Left lung (tissue), 10 donors: ENCODE measurements around the gene ZCCHC3. TPM values are rescaled to one million over a fixed set of nuclear protein-coding genes. Genes with fewer than 3 reads are reported as not detected.

ENCODE experiments used
- ATAC-seq: fragments of 200-7000 bp; cut with Tn5 transposase; one replicate; pipeline ENCODE4 v1.9.1; 2020; ENCODE audit warnings: moderate library complexity
- DNase-seq, 4 donors: peaks; one replicate each; pipeline ENCODE4 v3.0.0-alpha.2; 2013 to 2020
- H3K27ac ChIP-seq, 2 donors: fragments of 200-600 bp; sonication (generic) in 1 of 2; one replicate each; pipeline versions ENCODE4 v1.5.0 to v1.8.0; 2020 to 2021
- H3K27me3 ChIP-seq, 2 donors: fragments of 200-600 bp; sonication (generic) in 1 of 2; one replicate each; pipeline versions ENCODE4 v1.5.0 to v1.8.0; 2020 to 2021
- H3K36me3 ChIP-seq, 2 donors: fragments of 200-600 bp; sonication (generic) in 1 of 2; one replicate each; pipeline versions ENCODE4 v1.5.0 to v1.8.0; 2020 to 2021
- H3K4me1 ChIP-seq, 2 donors: fragments of 200-600 bp; one replicate each; pipeline ENCODE4 v1.8.0; 2021
- H3K4me3 ChIP-seq, 2 donors: fragments of 200-600 bp; sonication (generic) in 1 of 2; one replicate each; pipeline versions ENCODE4 v1.5.0 to v1.8.0; 2020 to 2021; ENCODE audit warnings: mild to moderate bottlenecking in 1 of 2
- H3K9me3 ChIP-seq, 2 donors: fragments of 200-600 bp; sonication (generic) in 1 of 2; one replicate each; pipeline versions ENCODE4 v1.5.0 to v1.8.0; 2020 to 2021
- intact Hi-C, 2 donors: fragments of 100-400 bp; cut with DNase I; formaldehyde crosslinking; loops; one replicate each; pipeline versions ENCODE4 v1.11.2 to v1.14.2; 2022
- polyA plus RNA-seq, 6 donors: library from polyadenylated mRNA; unstranded; fragments of 120-200 nt; gene quantifications; one replicate each; pipeline ENCODE4 v1.2.1, GENCODE V29; 2013; ENCODE audit not compliant: insufficient read length in 6 of 6
- total RNA-seq, 2 donors: library from RNA; stranded (reverse); fragmentation: NEBNext Ultra II Directional; extraction: Animal tissue kit (Norgen Biotek cat#: 25700); gene quantifications; one replicate each; pipeline ENCODE4 v1.2.1, GENCODE V29; 2021
- TF ChIP-seq, protein P1 (sequence below), 2 donors: fragments of 200-600 bp; sonication (generic) in 1 of 2; IDR thresholded peaks; one replicate each; pipeline versions ENCODE4 v1.5.0 to v1.8.0; 2021; ENCODE audit warnings: antibody characterized with exemption in 2 of 2
- donor health status: DM: no; HTN: yes; CAD: no.
- donor health status: DM: no; HTN: no; CAD: no.

The ZCCHC3 gene
- total and polyA plus RNA-seq, 8 donors, result 11.5 to 50.5 (median 43.3) TPM

- peaks cover 0 to 22% of the 10 kb centered on the region in 2 donors for H3K4me1 ChIP-seq
- DNase-seq, result no peak
- H3K36me3 ChIP-seq, result no peaks in the 10 kb centered on the region
- intact Hi-C loops, result no loop called here
- TF ChIP-seq, protein P1, sequence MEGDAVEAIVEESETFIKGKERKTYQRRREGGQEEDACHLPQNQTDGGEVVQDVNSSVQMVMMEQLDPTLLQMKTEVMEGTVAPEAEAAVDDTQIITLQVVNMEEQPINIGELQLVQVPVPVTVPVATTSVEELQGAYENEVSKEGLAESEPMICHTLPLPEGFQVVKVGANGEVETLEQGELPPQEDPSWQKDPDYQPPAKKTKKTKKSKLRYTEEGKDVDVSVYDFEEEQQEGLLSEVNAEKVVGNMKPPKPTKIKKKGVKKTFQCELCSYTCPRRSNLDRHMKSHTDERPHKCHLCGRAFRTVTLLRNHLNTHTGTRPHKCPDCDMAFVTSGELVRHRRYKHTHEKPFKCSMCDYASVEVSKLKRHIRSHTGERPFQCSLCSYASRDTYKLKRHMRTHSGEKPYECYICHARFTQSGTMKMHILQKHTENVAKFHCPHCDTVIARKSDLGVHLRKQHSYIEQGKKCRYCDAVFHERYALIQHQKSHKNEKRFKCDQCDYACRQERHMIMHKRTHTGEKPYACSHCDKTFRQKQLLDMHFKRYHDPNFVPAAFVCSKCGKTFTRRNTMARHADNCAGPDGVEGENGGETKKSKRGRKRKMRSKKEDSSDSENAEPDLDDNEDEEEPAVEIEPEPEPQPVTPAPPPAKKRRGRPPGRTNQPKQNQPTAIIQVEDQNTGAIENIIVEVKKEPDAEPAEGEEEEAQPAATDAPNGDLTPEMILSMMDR (IDR thresholded peaks at IDR 0.05), result no peak
- no peak for ATAC-seq
- no peak overlapping the region for H3K27ac ChIP-seq
- no peak overlapping the region for H3K4me3 ChIP-seq
- no peaks in the 10 kb centered on the region for H3K9me3 ChIP-seq
- H3K27me3 ChIP-seq, result no peaks in the 10 kb centered on the region
These were observed 14.2 kb downstream of the ZCCHC3 start for GRCh38 chr20:311609-312008.

DNA sequence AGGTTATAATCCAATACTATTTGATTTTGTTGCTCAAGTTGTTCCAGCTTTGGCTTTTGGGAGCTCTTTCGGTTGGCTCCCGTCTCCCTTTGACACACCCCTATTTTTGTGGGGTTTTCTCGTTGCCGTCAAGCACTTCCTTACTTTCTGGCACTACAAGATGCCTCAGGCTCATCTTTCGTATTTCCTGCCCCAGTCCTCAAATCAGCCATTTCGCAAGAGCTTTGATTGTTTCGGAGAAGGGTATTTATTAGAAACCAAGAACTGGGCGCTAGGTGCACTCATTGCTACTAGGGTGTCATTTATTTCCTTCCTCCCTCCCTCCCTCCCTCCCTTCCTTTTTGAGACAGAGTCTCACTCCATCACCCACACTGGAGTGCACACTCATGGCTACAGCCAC is 14.7 kb downstream of the ZCCHC3 start:
- ATAC-seq, result no peak
- no peak for DNase-seq
- Histone ChIP-seq H3K27me3 (no peaks in the 10 kb centered on the region), H3K36me3 (no peaks in the 10 kb centered on the region), H3K27ac (no peak overlapping the region), H3K9me3 (no peaks in the 10 kb centered on the region), H3K4me1 (peaks cover 0 to 22% of the 10 kb centered on the region in 2 donors), H3K4me3 (no peak overlapping the region)
- intact Hi-C loops, result no loop called here
- TF ChIP-seq, protein P1 (IDR thresholded peaks at IDR 0.05), result no peak

DNA sequence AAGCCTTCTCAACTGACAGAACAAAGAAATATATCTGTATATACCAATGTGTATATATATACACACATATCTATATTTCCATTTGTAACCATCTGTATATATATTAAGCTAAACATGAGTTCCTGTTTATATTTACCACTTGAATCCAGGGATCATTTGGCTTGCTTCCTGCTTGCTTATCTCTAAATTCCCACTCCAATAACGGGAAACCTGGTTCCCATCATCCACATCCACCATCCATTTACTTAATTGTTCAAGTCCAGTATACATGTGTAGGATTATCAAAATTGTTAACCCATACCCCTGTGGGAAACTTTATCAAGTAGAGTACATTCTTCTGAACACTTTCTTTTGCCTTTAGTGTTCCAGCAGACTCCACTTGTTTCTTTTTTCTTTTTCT is 15.5 kb downstream of the ZCCHC3 start:
- DNase-seq, result no peak
- Histone ChIP-seq H3K4me1 (peaks cover 0 to 22% of the 10 kb centered on the region in 2 donors), H3K27ac (no peak overlapping the region), H3K4me3 (no peak overlapping the region), H3K36me3 (no peaks in the 10 kb centered on the region), H3K27me3 (no peaks in the 10 kb centered on the region), H3K9me3 (no peaks in the 10 kb centered on the region)
- TF ChIP-seq, protein P1 (IDR thresholded peaks at IDR 0.05), result no peak
- ATAC-seq, result no peak
- intact Hi-C loops, result no loop called here

DNA sequence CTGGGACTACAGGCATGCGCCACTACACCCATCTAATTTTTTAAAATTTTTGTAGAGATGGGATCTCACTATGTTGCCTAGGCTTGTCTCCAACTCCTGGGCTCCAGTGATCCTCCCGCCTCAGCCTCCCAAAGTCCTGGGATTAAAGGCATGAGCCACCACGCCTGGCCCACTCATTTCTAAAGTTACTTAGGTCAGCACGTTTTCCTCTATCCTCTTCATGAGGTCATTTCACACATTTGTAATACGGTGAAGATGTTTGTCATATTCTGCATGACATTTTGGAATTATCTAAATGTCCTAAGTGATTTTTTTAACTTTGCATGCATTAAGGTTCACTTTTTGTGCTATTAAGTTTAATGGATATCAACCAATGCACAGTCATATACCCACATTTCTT is 16.0 kb downstream of the ZCCHC3 start:
- ATAC-seq, result no peak
- intact Hi-C loops, result no loop called here
- Histone ChIP-seq H3K27ac (no peak overlapping the region), H3K27me3 (no peaks in the 10 kb centered on the region), H3K4me1 (peaks cover 0 to 22% of the 10 kb centered on the region in 2 donors), H3K9me3 (no peaks in the 10 kb centered on the region), H3K36me3 (no peaks in the 10 kb centered on the region), H3K4me3 (no peak overlapping the region)
- DNase-seq, result no peak
- TF ChIP-seq, protein P1 (IDR thresholded peaks at IDR 0.05), result no peak

DNA sequence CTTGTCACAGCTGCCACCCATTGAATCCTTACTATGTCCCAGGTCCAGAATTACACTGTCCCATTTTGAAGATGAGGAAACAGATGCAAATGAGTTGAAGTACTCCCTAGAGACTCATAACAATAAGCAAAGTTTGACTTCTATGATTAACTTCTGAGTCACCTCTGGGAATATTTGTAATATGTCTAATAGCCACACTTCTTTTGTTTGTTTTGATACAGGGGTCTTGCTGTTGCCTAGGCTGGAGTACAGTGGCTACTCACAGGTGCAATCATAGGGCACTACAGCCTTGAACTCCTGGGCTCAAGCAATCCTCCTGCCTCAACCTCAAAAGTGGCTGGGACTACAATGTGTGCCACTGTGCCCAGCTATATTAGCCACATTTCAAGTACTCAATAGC is 16.6 kb downstream of the ZCCHC3 start:
- DNase-seq (no peak), ATAC-seq (no peak)
- Histone ChIP-seq H3K4me1 (peaks cover 0 to 18% of the 10 kb centered on the region in 2 donors), H3K4me3 (no peak overlapping the region), H3K9me3 (no peaks in the 10 kb centered on the region), H3K27ac (no peak overlapping the region), H3K36me3 (no peaks in the 10 kb centered on the region), H3K27me3 (no peaks in the 10 kb centered on the region)
- TF ChIP-seq, protein P1 (IDR thresholded peaks at IDR 0.05), result no peak
- intact Hi-C loops, result no loop called here
